Vagina (tissue), 2 donors: ENCODE results near the gene MECP2.
A peak's percentile ranks its signal among the peaks of the same experiment; 100 is the strongest.

Experiments
- POLR2AphosphoS5 ChIP-seq, 2 donors: sonication (generic); formaldehyde crosslinking; IDR thresholded peaks; one replicate each; pipeline ENCODE4 v1.9.0; 2017; ENCODE audit warnings: antibody characterized with exemption in 2 of 2, mild to moderate bottlenecking in 2 of 2, low read depth in 1 of 2; ENCODE audit not compliant: insufficient read depth in 1 of 2
- TF ChIP-seq, protein P1 (sequence below), 3 experiments: fragments of 450-650 bp in 2 of 3; fragments of 200-600 bp in 1 of 3; sonication (generic) in 1 of 3; IDR thresholded peaks; one replicate each; pipeline ENCODE4 v1.5.1; 2017 to 2019; ENCODE audit warnings: antibody characterized with exemption in 3 of 3, mild to moderate bottlenecking in 2 of 3, moderate library complexity in 2 of 3

DNA sequence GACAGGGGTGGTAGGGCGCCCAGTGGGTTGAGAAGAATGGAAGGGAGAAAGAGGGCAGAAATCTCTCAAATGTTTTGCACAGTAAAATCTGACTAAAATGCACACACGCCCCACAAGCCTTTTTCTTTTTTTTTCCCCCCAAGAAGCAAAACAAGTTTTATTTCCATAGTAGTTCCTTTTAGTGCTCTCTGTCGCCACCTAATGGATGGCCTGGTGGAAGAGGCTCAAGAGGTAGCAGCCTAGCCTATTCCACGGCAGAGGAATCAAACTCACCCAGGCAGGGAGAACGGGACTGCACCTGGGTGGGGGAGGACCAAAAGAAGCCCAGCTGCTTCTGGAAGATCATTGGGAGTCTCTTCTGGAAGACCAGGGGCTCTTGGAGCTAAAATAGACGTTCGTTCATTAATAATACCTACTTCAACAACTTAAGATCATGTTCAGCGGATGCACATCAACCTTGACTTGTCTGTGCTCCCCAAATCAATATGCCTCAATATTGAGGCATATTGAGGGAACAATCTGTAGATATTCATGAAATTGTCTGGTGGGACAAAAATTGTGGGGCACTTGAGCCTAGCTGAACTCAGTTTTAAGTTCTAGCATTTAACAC, 46.2 kb downstream of the MECP2 start:
- TF ChIP-seq POLR2AphosphoS5 (IDR thresholded peaks at IDR 0.05; ENCODE audit: insufficient read depth in 1 of 2, low read depth in 1 of 2), result no peak
- TF ChIP-seq, protein P1, sequence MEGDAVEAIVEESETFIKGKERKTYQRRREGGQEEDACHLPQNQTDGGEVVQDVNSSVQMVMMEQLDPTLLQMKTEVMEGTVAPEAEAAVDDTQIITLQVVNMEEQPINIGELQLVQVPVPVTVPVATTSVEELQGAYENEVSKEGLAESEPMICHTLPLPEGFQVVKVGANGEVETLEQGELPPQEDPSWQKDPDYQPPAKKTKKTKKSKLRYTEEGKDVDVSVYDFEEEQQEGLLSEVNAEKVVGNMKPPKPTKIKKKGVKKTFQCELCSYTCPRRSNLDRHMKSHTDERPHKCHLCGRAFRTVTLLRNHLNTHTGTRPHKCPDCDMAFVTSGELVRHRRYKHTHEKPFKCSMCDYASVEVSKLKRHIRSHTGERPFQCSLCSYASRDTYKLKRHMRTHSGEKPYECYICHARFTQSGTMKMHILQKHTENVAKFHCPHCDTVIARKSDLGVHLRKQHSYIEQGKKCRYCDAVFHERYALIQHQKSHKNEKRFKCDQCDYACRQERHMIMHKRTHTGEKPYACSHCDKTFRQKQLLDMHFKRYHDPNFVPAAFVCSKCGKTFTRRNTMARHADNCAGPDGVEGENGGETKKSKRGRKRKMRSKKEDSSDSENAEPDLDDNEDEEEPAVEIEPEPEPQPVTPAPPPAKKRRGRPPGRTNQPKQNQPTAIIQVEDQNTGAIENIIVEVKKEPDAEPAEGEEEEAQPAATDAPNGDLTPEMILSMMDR (IDR thresholded peaks at IDR 0.05), result peak in 2 of 3 experiments; percentile 26 to 46
